ENCODE results near the gene MERTK. TPM values are rescaled to one million over a fixed set of nuclear protein-coding genes. Genes with fewer than 3 reads are reported as not detected.
"Not testable (repeated sequence)": the region's sequence is repeated elsewhere in the genome, so short reads cannot be mapped to it uniquely, and the experiment has no call there.

The MERTK gene
- total RNA-seq, 1 experiment from 2014 or later = 8.7 TPM

DNA sequence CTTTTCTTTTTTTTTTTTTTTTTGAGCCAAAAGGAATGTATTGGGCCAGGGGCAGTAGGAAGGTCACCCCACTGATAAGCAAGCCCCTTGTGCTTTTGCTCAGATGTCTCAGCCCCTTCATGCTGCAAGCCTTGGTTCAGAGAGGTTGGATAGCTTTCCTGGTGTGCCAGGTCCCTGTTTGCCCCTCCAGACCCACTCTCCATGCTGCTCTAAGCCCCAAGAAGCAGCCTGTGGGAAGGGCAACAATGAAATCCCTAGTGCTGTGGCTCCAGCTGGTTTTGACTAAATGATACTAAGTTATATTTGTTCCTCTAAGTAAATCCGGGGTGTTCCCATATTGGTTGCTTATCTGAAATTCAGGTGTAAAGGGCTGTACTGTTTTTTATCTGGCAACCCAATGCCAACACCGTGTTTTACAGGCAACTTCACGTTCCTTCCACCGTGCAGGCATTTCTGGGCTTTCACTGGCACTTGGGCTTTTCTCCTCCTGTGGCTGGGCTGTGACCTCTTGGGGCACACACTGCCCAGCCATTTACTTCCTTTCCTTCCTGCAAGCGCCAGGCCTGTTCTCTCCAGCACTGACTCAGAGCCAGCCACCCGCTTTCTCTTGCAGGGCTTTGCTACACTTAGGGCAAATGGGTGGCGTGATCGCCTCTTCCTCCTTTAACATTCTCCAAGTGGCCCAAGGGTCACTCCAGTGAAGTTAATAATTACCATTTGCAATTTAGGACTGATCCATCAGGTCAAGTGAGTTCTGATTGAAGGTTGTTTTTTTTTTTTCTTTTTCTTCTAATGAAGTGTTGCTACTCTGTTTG, 21.6 kb downstream of the MERTK start:
- H3K27me3 ChIP-seq (ENCODE audit: control insufficient read depth, insufficient read depth, low read length) = no peaks in the 10 kb centered on the region
- no peak overlapping the region for H3K4me3 ChIP-seq (ENCODE audit: insufficient read depth, low read depth, low read length)
- no peaks in the 10 kb centered on the region for H3K36me3 ChIP-seq (replicated peaks; ENCODE audit: control insufficient read depth, insufficient read depth, low read length)
- no peak for DNase-seq

DNA sequence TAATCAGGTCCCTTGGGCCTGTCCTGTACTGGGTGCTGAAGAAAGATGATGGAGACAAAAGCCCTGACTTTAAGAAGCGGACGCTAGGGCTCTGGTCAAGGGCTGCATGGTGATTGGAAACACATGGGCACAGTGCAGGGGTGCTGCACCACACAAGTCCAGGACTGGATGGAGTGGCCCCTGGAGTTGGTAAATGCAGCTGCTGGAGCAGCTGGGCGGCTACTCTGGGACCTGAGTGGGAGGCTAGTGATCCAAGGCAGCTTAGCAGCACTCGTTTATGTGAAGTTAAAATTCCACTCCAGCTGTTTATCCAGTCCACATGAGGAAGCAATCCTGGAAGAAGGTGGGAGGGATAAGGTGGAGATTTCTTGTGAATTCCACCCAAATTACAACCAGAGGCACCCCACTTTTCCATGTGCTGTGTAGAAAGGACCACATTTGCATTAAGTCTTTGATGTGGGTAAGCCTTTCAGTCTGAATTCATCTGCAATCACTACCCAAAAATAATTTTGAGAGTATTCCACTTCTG, 24.9 kb downstream of the MERTK start:
- Histone ChIP-seq H3K4me3 (ENCODE audit: insufficient read depth, low read depth, low read length) (no peak overlapping the region), H3K27me3 (ENCODE audit: control insufficient read depth, insufficient read depth, low read length) (no peaks in the 10 kb centered on the region), H3K36me3 (replicated peaks; ENCODE audit: control insufficient read depth, insufficient read depth, low read length) (no peaks in the 10 kb centered on the region)
- no peak for DNase-seq

DNA sequence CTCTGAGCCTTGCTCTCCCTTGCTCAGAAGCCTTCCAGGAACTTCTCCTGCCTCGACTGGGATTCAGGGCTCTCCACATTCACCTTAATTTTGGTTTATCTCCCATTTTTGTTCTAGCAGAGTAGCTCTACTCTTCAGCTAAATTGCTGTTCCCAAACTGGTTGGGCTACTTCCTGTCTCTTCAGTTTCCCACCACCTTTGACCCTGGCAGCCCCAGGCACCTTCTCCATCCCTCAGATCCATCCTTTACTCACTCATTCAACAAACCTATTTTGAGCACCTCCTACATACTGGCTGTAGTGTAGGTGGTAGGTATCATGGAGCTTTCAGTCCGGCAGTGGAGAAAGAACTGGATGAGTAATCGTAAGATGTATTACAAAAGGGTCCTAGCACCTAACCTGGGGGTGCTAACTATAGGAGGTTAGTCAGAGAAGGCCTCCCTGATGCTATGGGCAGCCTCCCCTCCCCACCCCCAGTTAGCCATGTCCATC, 26.3 kb downstream of the MERTK start:
- no peak for DNase-seq
- Histone ChIP-seq H3K27me3 (ENCODE audit: control insufficient read depth, insufficient read depth, low read length) (no peaks in the 10 kb centered on the region), H3K36me3 (replicated peaks; ENCODE audit: control insufficient read depth, insufficient read depth, low read length) (no peaks in the 10 kb centered on the region), H3K4me3 (ENCODE audit: insufficient read depth, low read depth, low read length) (no peak overlapping the region)

DNA sequence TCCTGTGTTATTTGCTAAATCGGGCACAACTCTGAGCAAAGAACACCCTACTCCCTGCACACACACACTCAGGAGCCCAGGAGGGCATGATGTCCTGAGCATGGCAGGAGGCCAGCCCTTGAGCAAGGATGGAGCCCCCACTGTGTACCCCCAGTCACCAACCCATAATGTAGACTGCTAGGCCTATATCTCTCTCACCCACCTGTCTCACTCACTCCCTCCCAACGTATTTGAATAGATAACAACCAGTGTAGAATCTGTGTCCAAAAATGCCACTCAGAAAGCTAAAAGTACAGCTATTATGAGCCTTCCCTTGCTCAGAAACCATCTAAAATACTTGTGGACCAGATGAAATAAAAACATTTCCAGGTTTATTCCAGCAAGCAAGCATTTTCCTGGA, 29.3 kb downstream of the MERTK start:
- Histone ChIP-seq H3K27me3 (ENCODE audit: control insufficient read depth, insufficient read depth, low read length) (no peaks in the 10 kb centered on the region), H3K36me3 (replicated peaks; ENCODE audit: control insufficient read depth, insufficient read depth, low read length) (no peaks in the 10 kb centered on the region; the same call in 1 of the 2 replicates), H3K4me3 (ENCODE audit: insufficient read depth, low read depth, low read length) (no peak overlapping the region)
- DNase-seq = no peak

- no peak overlapping the region for H3K4me3 ChIP-seq (ENCODE audit: insufficient read depth, low read depth, low read length)
- no peaks in the 10 kb centered on the region for H3K27me3 ChIP-seq (ENCODE audit: control insufficient read depth, insufficient read depth, low read length)
- H3K36me3 ChIP-seq (replicated peaks; ENCODE audit: control insufficient read depth, insufficient read depth, low read length) = no peaks in the 10 kb centered on the region; the same call in 1 of the 2 replicates
- no peak for DNase-seq
Measured at GRCh38 chr2:111930409-111930808, 32.0 kb downstream of the MERTK start.

DNA sequence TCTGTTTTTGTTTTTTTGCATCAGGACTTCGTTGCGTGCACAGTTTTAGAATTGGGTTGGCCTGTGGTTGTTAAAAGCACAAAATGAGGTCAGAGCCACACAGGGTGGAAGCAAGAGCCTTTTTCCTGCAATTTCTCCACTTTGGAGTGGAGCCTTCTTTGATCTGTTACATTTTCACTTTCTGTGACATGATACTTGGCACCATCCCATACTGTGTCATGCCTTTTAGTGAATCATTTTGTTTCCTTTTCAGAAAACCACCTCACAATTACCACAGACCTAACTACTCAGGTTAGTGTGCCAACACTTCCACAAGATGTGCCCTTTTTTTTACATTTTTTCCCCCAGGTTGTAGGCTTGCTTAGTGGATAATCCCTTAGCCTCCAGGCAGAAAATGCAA, 32.5 kb downstream of the MERTK start:
- H3K36me3 ChIP-seq (replicated peaks; ENCODE audit: control insufficient read depth, insufficient read depth, low read length) = no peaks in the 10 kb centered on the region; the same call in 1 of the 2 replicates
- H3K27me3 ChIP-seq (ENCODE audit: control insufficient read depth, insufficient read depth, low read length) = no peaks in the 10 kb centered on the region
- no peak for DNase-seq
- no peak overlapping the region for H3K4me3 ChIP-seq (ENCODE audit: insufficient read depth, low read depth, low read length)

- Histone ChIP-seq H3K27me3 (ENCODE audit: control insufficient read depth, insufficient read depth, low read length) (no peaks in the 10 kb centered on the region), H3K36me3 (replicated peaks; ENCODE audit: control insufficient read depth, insufficient read depth, low read length) (no peaks in the 10 kb centered on the region; the same call in 1 of the 2 replicates), H3K4me3 (ENCODE audit: insufficient read depth, low read depth, low read length) (no peak overlapping the region)
- no peak for DNase-seq
Measured at GRCh38 chr2:111932841-111933291, 34.5 kb downstream of the MERTK start.

GRCh38 chr2:111933900-111934299, 35.5 kb downstream of the MERTK start:
- DNase-seq; H3K4me3 ChIP-seq (ENCODE audit: insufficient read depth, low read depth, low read length); H3K27me3 ChIP-seq (ENCODE audit: control insufficient read depth, insufficient read depth, low read length); H3K36me3 ChIP-seq (replicated peaks; ENCODE audit: control insufficient read depth, insufficient read depth, low read length): not testable (repeated sequence)

GRCh38 chr2:111936881-111937280, 38.5 kb downstream of the MERTK start:
- Histone ChIP-seq H3K4me3 (ENCODE audit: insufficient read depth, low read depth, low read length) (no peak overlapping the region), H3K27me3 (ENCODE audit: control insufficient read depth, insufficient read depth, low read length) (no peaks in the 10 kb centered on the region), H3K36me3 (replicated peaks; ENCODE audit: control insufficient read depth, insufficient read depth, low read length) (no peaks in the 10 kb centered on the region)
- DNase-seq = no peak

- DNase-seq = no peak
- Histone ChIP-seq H3K27me3 (ENCODE audit: control insufficient read depth, insufficient read depth, low read length) (no peaks in the 10 kb centered on the region), H3K4me3 (ENCODE audit: insufficient read depth, low read depth, low read length) (no peak overlapping the region), H3K36me3 (replicated peaks; ENCODE audit: control insufficient read depth, insufficient read depth, low read length) (no peaks in the 10 kb centered on the region)
Measured at GRCh38 chr2:111938392-111938791, 40.0 kb downstream of the MERTK start.

- DNase-seq = no peak
- Histone ChIP-seq H3K36me3 (replicated peaks; ENCODE audit: control insufficient read depth, insufficient read depth, low read length) (no peaks in the 10 kb centered on the region), H3K4me3 (ENCODE audit: insufficient read depth, low read depth, low read length) (no peak overlapping the region), H3K27me3 (ENCODE audit: control insufficient read depth, insufficient read depth, low read length) (no peaks in the 10 kb centered on the region)
Measured at GRCh38 chr2:111940333-111941196, 42.2 kb downstream of the MERTK start.

- H3K4me3 ChIP-seq (ENCODE audit: insufficient read depth, low read depth, low read length) = no peak overlapping the region
- H3K36me3 ChIP-seq (replicated peaks; ENCODE audit: control insufficient read depth, insufficient read depth, low read length) = no peaks in the 10 kb centered on the region
- H3K27me3 ChIP-seq (ENCODE audit: control insufficient read depth, insufficient read depth, low read length) = no peaks in the 10 kb centered on the region
- no peak for DNase-seq
Measured at GRCh38 chr2:111941531-111941930, 43.1 kb downstream of the MERTK start.

DNA sequence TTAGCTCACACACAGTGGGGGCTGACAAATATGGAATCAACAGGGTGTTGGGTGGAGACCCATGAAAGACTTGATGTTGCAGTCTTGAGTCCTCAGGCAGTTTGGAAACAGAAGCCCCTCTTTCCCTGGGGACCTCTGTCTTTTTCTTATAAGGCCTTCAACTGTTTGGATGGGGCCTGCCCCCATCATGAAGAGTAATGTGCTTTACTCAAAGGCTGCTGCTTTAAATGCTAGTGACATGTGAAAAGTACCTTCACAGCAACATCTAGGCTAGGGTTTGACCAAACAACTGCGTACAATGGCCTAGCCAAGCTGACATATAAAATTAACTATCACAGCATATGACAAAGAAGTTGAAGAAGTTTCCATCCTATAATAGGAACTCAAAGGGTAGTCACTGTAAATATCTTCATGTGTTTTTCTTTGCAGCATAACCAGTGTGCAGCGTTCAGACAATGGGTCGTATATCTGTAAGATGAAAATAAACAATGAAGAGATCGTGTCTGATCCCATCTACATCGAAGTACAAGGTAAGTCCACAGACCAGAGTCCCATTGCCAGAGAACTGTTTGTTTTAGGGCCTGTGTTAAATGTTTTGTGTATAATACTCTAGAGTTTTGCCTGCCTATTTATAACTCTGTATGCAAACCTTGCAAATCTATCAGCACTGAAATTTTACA, 46.3 kb downstream of the MERTK start:
- Histone ChIP-seq H3K27me3 (ENCODE audit: control insufficient read depth, insufficient read depth, low read length) (no peaks in the 10 kb centered on the region), H3K4me3 (ENCODE audit: insufficient read depth, low read depth, low read length) (no peak overlapping the region), H3K36me3 (replicated peaks; ENCODE audit: control insufficient read depth, insufficient read depth, low read length) (peaks cover 2% of the 10 kb centered on the region; the same call in 1 of the 2 replicates)
- DNase-seq = no peak
